Mesenchymal stem cell (in vitro differentiated cells and primary cell): Measurements from ENCODE around the gene CCDC88B.
A peak's percentile ranks its signal among the peaks of the same experiment; 100 is the strongest.
"Not testable (repeated sequence)": the region's sequence is repeated elsewhere in the genome, so short reads cannot be mapped to it uniquely, and the experiment has no call there.

Experiments
- DNase-seq: peaks from one replicate; pipeline ENCODE4 v3.0.0-alpha.2; 2013
- H2AFZ ChIP-seq: one replicate; pipeline ENCODE4 v1.6.1; 2013; ENCODE audit warnings: low read depth, mild to moderate bottlenecking, control low read depth, inconsistent platforms, low read length, moderate library complexity
- H2AK5ac ChIP-seq: 2 replicates; pipeline ENCODE4 v1.6.1; 2013; ENCODE audit warnings: low read length, moderate library complexity, mild to moderate bottlenecking, inconsistent platforms; ENCODE audit not compliant: severe bottlenecking
- H2BK120ac ChIP-seq: one replicate; pipeline ENCODE4 v1.6.1; 2013; ENCODE audit warnings: low read depth, mild to moderate bottlenecking, inconsistent platforms, low read length, moderate library complexity
- H2BK12ac ChIP-seq, 2 experiments: one replicate each; pipeline ENCODE4 v1.6.1; 2013; ENCODE audit warnings: inconsistent platforms in 2 of 2, low read length in 2 of 2, mild to moderate bottlenecking in 2 of 2, moderate library complexity in 2 of 2, control low read depth in 1 of 2
- H2BK15ac ChIP-seq: one replicate; pipeline ENCODE4 v1.6.1; 2013; ENCODE audit warnings: mild to moderate bottlenecking, low read depth, inconsistent platforms; ENCODE audit not compliant: poor library complexity, severe bottlenecking
- H2BK5ac ChIP-seq: 2 replicates; pipeline ENCODE4 v1.6.1; 2013; ENCODE audit warnings: low read depth, mild to moderate bottlenecking, low read length, control low read depth, inconsistent platforms; ENCODE audit not compliant: poor library complexity, severe bottlenecking
- H3K14ac ChIP-seq, 2 experiments: one replicate each; pipeline ENCODE4 v1.6.1; 2013; ENCODE audit warnings: inconsistent platforms in 2 of 2, low read length in 2 of 2, control low read depth in 1 of 2, mild to moderate bottlenecking in 1 of 2, moderate library complexity in 1 of 2
- H3K18ac ChIP-seq, 2 experiments: one replicate each; pipeline ENCODE4 v1.6.1; 2013; ENCODE audit warnings: inconsistent platforms in 2 of 2, low read length in 2 of 2, control low read depth in 1 of 2, low read depth in 1 of 2, mild to moderate bottlenecking in 1 of 2
- H3K23ac ChIP-seq, 2 experiments: one replicate each; pipeline ENCODE4 v1.6.1; 2013; ENCODE audit warnings: inconsistent platforms in 2 of 2, low read length in 2 of 2, mild to moderate bottlenecking in 2 of 2, moderate library complexity in 2 of 2, control low read depth in 1 of 2
- H3K27ac ChIP-seq: 2 replicates; pipeline ENCODE4 v1.5.1; 2013; ENCODE audit warnings: mild to moderate bottlenecking, moderate library complexity, low read length, control low read depth, inconsistent platforms; ENCODE audit not compliant: poor library complexity, severe bottlenecking
- H3K27me3 ChIP-seq, 2 experiments: 2 replicates each; pipeline versions ENCODE4 v1.6.1 to v1.7.0; 2013; ENCODE audit warnings: low read length in 2 of 2, mild to moderate bottlenecking in 2 of 2, moderate library complexity in 2 of 2, control low read depth in 1 of 2, inconsistent platforms in 1 of 2; ENCODE audit not compliant: control insufficient read depth in 1 of 2, insufficient read depth in 1 of 2
- H3K36me3 ChIP-seq, 2 experiments: 2 replicates each; pipeline versions ENCODE4 v1.6.1 to v1.7.0; 2013; ENCODE audit warnings: low read length in 2 of 2, control low read depth in 1 of 2, inconsistent platforms in 1 of 2, low read depth in 1 of 2, mild to moderate bottlenecking in 1 of 2; ENCODE audit not compliant: insufficient read depth in 2 of 2, control insufficient read depth in 1 of 2
- H3K4ac ChIP-seq, 2 experiments: one replicate each; pipeline ENCODE4 v1.6.1; 2013; ENCODE audit warnings: inconsistent platforms in 2 of 2, low read length in 2 of 2, mild to moderate bottlenecking in 2 of 2, moderate library complexity in 2 of 2, control low read depth in 1 of 2, low read depth in 1 of 2
- H3K4me1 ChIP-seq: 2 replicates; pipeline ENCODE4 v1.6.1; 2013; ENCODE audit warnings: low read depth, low read length, control low read depth; ENCODE audit not compliant: control insufficient read depth, insufficient read depth
- H3K4me2 ChIP-seq: 2 replicates; pipeline ENCODE4 v1.6.1; 2013; ENCODE audit warnings: low read length, mild to moderate bottlenecking, inconsistent platforms; ENCODE audit not compliant: poor library complexity, severe bottlenecking
- H3K4me3 ChIP-seq, 2 experiments: 2 replicates each; pipeline versions ENCODE4 v1.5.1 to v1.7.0; 2013; ENCODE audit warnings: low read length in 2 of 2, mild to moderate bottlenecking in 2 of 2, control low read depth in 1 of 2, low read depth in 1 of 2; ENCODE audit not compliant: insufficient read depth in 1 of 2
- H3K79me1 ChIP-seq: replicated peaks from 2 replicates; pipeline ENCODE4 v1.6.1; 2013; ENCODE audit warnings: mild to moderate bottlenecking, control low read depth, low read length, inconsistent platforms; ENCODE audit not compliant: poor library complexity, severe bottlenecking
- H3K9ac ChIP-seq: 2 replicates; pipeline ENCODE4 v1.7.0; 2013; ENCODE audit warnings: mild to moderate bottlenecking, low read length, moderate library complexity
- H3K9me3 ChIP-seq: 2 replicates; pipeline ENCODE4 v1.7.0; 2013; ENCODE audit warnings: mild to moderate bottlenecking, low read length; ENCODE audit not compliant: control insufficient read depth
- H4K8ac ChIP-seq: one replicate; pipeline ENCODE4 v1.6.1; 2013; ENCODE audit warnings: inconsistent platforms, mild to moderate bottlenecking, low read length, moderate library complexity
- H4K91ac ChIP-seq: one replicate; pipeline ENCODE4 v1.6.1; 2013; ENCODE audit warnings: mild to moderate bottlenecking, low read length, inconsistent platforms
- WGBS: methylation state at CpG from one replicate; pipeline ENCODE4 v1.1.7; 2013; ENCODE audit warnings: mixed read lengths; 5-methylcytosine and 5-hydroxymethylcytosine counted together

The CCDC88B gene

DNA sequence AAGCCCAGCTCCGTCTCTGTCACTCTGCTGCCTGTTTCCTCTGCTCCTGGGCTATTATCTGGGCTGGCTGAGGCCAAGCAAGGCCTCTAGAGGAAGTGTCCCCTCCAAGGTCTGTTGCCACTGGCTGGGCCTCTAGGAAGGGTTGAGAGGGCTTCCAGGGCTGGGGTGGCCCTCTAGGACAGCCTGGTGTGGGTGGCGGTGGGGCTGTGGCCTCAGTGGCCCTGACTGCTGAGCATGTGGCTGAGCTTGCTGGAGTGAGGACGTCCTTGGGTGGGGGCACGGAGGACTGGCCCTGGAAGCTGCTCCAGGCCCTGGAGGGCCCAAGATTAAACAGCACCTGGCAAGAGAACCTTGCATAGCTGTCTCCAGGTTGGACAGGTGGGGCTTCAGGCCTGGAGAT, 16.0 kb upstream of the CCDC88B start:
- not testable (repeated sequence) for H2BK12ac ChIP-seq, DNase-seq, H2AFZ ChIP-seq, H3K18ac ChIP-seq, H3K9me3 ChIP-seq, H2BK120ac ChIP-seq, H2AK5ac ChIP-seq, H3K4me3 ChIP-seq, H3K27me3 ChIP-seq, H4K8ac ChIP-seq, H3K23ac ChIP-seq, H3K9ac ChIP-seq, H3K4me2 ChIP-seq, H2BK15ac ChIP-seq, H3K14ac ChIP-seq, H3K27ac ChIP-seq, H2BK5ac ChIP-seq, H4K91ac ChIP-seq
- Histone ChIP-seq H3K36me3 (peaks cover 34 to 39% of the 10 kb centered on the region in 2 experiments), H3K4ac (peak overlapping the region in 1 of 2 experiments; percentile 25), H3K4me1 (peaks cover 30% of the 10 kb centered on the region), H3K79me1 (peaks cover 14% of the 10 kb centered on the region)
- 88% methylated on average over 4 of the region's 4 CpGs for WGBS

DNA sequence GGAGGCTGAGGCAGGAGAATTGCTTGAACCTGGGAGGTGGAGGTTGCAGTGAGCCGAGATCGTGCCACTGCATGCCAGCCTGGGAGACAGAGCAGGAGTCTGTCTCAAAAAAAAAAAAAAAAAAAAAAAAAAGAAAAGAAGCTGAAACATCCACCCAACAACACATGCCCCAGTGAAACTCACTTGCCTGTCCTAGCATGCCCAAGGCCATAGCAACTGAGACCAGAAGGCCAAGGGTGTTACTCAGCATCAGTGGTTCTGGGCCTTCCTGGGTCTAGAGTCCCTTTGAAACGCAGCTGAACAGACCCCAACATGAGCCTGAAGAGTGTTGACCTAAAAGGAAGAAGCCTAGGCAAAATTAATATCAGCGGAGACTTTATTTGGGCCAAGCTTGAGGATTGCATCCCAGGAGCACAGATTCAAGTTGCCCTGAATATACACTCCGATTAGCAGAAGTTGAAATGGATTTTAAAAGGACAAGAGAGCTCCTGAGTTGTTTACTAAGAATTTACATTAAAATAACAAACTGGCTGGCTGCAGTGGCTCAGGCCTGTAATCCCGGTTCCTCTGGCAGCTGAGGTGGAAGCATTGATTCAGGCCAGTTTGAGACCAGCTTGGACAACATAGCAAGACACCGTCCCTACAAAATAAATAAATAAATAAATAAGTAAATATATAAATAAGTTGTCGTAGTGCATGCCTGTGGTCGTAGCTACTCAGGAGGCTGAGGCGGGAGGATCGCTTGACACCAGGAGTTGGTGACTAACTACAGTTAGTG, 15.1 kb upstream of the CCDC88B start:
- no peak overlapping the region for H3K9ac ChIP-seq
- no peak overlapping the region for H2BK120ac ChIP-seq
- peak; percentile 43 for DNase-seq
- no peak overlapping the region for H3K14ac ChIP-seq
- H2AFZ ChIP-seq = no peak overlapping the region
- peaks cover 23% of the 10 kb centered on the region for H3K4me1 ChIP-seq
- H2BK5ac ChIP-seq = no peak overlapping the region
- H3K4ac ChIP-seq = no peak overlapping the region
- H2AK5ac ChIP-seq = no peak overlapping the region
- H3K23ac ChIP-seq = no peak overlapping the region
- H3K9me3 ChIP-seq = peaks cover 3% of the 10 kb centered on the region
- no peak overlapping the region for H2BK12ac ChIP-seq
- no peak overlapping the region for H3K4me2 ChIP-seq
- 88% methylated on average over 9 of the region's 11 CpGs for WGBS
- H2BK15ac ChIP-seq = no peak overlapping the region
- no peak overlapping the region for H3K4me3 ChIP-seq
- H3K18ac ChIP-seq = peak overlapping the region in 1 of 2 experiments; percentile 39
- H3K27me3 ChIP-seq = no peaks in the 10 kb centered on the region
- H3K79me1 ChIP-seq = peaks cover 9% of the 10 kb centered on the region
- H3K27ac ChIP-seq = no peak overlapping the region
- no peak overlapping the region for H4K91ac ChIP-seq
- H3K36me3 ChIP-seq = peaks cover 34 to 39% of the 10 kb centered on the region in 2 experiments
- H4K8ac ChIP-seq = no peak overlapping the region

DNA sequence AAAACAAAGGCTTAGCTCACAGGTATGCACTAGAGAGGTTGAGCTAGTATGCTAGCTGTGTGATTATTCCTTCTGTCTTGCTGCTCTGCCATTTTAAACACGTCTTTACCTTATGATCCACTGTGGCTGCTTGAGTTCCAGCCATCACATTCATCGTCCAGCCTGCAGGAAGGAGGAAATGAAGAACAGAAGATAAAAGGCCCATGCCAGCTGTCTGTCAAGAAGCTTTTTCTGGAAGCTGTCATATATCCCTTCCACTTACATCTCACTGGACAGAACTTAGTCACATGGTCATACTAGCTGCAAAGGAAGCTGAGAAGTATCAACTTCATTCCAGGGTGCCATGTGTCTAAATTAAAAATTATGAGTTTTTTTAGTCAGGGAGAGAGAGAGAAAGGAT, 12.6 kb upstream of the CCDC88B start:
- Histone ChIP-seq H2BK5ac (no peak overlapping the region), H3K36me3 (peaks cover 13 to 20% of the 10 kb centered on the region in 2 experiments), H2BK15ac (no peak overlapping the region), H3K9me3 (peaks cover 3% of the 10 kb centered on the region), H2BK12ac (no peak overlapping the region), H3K79me1 (no peaks in the 10 kb centered on the region), H3K9ac (no peak overlapping the region), H2AK5ac (no peak overlapping the region), H3K23ac (no peak overlapping the region), H2BK120ac (no peak overlapping the region), H3K4me1 (peaks cover 21% of the 10 kb centered on the region), H4K8ac (no peak overlapping the region), H3K18ac (no peak overlapping the region), H3K27ac (no peak overlapping the region), H4K91ac (no peak overlapping the region), H3K4ac (no peak overlapping the region), H3K27me3 (no peaks in the 10 kb centered on the region), H3K4me3 (no peak overlapping the region), H3K14ac (no peak overlapping the region), H2AFZ (no peak overlapping the region), H3K4me2 (no peak overlapping the region)
- DNase-seq = no peak
- WGBS = 89% methylated on average over 2 of the region's 2 CpGs

DNA sequence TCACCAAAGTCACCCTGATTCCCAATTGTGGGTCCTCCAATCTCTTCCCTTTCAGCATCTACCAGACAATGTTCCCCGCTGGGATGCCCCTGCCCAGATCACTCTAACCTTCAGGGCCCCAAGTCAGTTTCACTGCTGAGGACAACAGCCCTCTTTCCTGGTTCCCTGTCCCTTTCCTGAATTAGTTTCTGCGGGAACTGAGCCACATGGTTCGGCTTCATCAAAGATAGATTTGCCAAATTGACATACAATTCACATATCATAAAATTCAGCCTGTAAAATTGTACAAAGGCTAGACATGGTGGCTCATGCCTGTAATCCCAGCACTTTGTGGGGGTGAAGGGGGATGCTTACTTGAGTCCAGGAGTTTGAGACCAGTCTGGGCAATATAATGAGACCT, 12.0 kb upstream of the CCDC88B start:
- no peak for DNase-seq
- Histone ChIP-seq H3K9me3 (peaks cover 3% of the 10 kb centered on the region), H2BK15ac (no peak overlapping the region), H2BK120ac (no peak overlapping the region), H2AFZ (no peak overlapping the region), H3K23ac (no peak overlapping the region), H3K4me2 (no peak overlapping the region), H3K14ac (no peak overlapping the region), H3K4ac (no peak overlapping the region), H4K8ac (no peak overlapping the region), H3K27me3 (no peaks in the 10 kb centered on the region), H4K91ac (no peak overlapping the region), H3K4me1 (peaks cover 16% of the 10 kb centered on the region), H2BK12ac (no peak overlapping the region), H3K79me1 (no peaks in the 10 kb centered on the region), H3K27ac (no peak overlapping the region), H2BK5ac (no peak overlapping the region), H2AK5ac (no peak overlapping the region), H3K9ac (no peak overlapping the region), H3K36me3 (peaks cover 6 to 14% of the 10 kb centered on the region in 2 experiments), H3K18ac (no peak overlapping the region), H3K4me3 (no peak overlapping the region)
- 98% methylated on average over 2 of the region's 3 CpGs for WGBS
